Neural progenitor cell (in vitro differentiated cells): ENCODE data around the gene TINAGL1. TPM values are rescaled to one million over a fixed set of nuclear protein-coding genes. Genes with fewer than 3 reads are reported as not detected.

Experiments
- DNase-seq: peaks from one replicate; pipeline ENCODE4 v3.0.0-alpha.2; 2016; ENCODE audit warnings: low spot score
- H2AFZ ChIP-seq: fragments of 200-600 bp; sonication (generic); replicated peaks from 2 replicates; pipeline ENCODE4 v1.6.1; 2016; ENCODE audit warnings: antibody characterized with exemption
- H3F3A ChIP-seq: fragments of 200-600 bp; sonication (generic); 2 replicates; pipeline ENCODE4 v1.6.1; 2016; ENCODE audit warnings: antibody characterized with exemption, low read depth
- H3K27ac ChIP-seq: fragments of 200-600 bp; sonication (generic); 2 replicates; pipeline ENCODE4 v1.5.1; 2016; ENCODE audit warnings: mild to moderate bottlenecking
- H3K27me3 ChIP-seq: fragments of 200-600 bp; sonication (generic); 2 replicates; pipeline ENCODE4 v1.6.1; 2016; ENCODE audit warnings: mild to moderate bottlenecking, moderate library complexity
- H3K36me3 ChIP-seq: fragments of 200-600 bp; sonication (generic); 2 replicates; pipeline ENCODE4 v1.5.1; 2016
- H3K4me1 ChIP-seq: fragments of 200-600 bp; sonication (generic); 2 replicates; pipeline ENCODE4 v1.6.1; 2016; ENCODE audit warnings: mixed run types
- H3K4me2 ChIP-seq: fragments of 200-600 bp; sonication (generic); 2 replicates; pipeline ENCODE4 v1.6.1; 2016
- H3K4me3 ChIP-seq: fragments of 200-600 bp; sonication (generic); 2 replicates; pipeline ENCODE4 v1.5.1; 2016
- H3K79me2 ChIP-seq: fragments of 200-600 bp; sonication (generic); 2 replicates; pipeline ENCODE4 v1.6.1; 2016; ENCODE audit warnings: low read depth
- H3K9ac ChIP-seq: fragments of 200-600 bp; sonication (generic); 2 replicates; pipeline ENCODE4 v1.6.1; 2016
- H3K9me3 ChIP-seq: fragments of 200-600 bp; sonication (generic); 2 replicates; pipeline ENCODE4 v1.5.1; 2016; ENCODE audit warnings: low read depth
- H4K20me1 ChIP-seq: fragments of 200-600 bp; sonication (generic); 2 replicates; pipeline ENCODE4 v1.6.1; 2016; ENCODE audit warnings: low read depth
- H3K27ac Mint-ChIP-seq: 3 replicates; pipeline ENCODE4 v1.8.0; 2021; ENCODE audit warnings: mixed read lengths
- H3K27me3 Mint-ChIP-seq: 2 replicates; pipeline ENCODE4 v1.8.0; 2022; ENCODE audit warnings: low read depth, mild to moderate bottlenecking, inconsistent platforms, moderate library complexity, mixed read lengths; ENCODE audit not compliant: insufficient read depth
- H3K36me3 Mint-ChIP-seq: 3 replicates; pipeline ENCODE4 v1.8.0; 2021; ENCODE audit warnings: mixed read lengths
- H3K4me1 Mint-ChIP-seq: 3 replicates; pipeline ENCODE4 v1.8.0; 2021; ENCODE audit warnings: mixed read lengths
- H3K4me3 Mint-ChIP-seq: 3 replicates; pipeline ENCODE4 v1.8.0; 2021; ENCODE audit warnings: mild to moderate bottlenecking, moderate library complexity, mixed read lengths
- H3K9me3 Mint-ChIP-seq: 3 replicates; pipeline ENCODE4 v1.8.0; 2020; ENCODE audit warnings: mixed read lengths
- CTCF ChIP-seq: fragments of 200-600 bp; sonication (generic); IDR thresholded peaks from 2 replicates; pipeline ENCODE4 v1.5.1; 2017; ENCODE audit warnings: antibody characterized with exemption, mild to moderate bottlenecking
- EZH2 ChIP-seq: fragments of 200-600 bp; sonication (generic); IDR thresholded peaks from 2 replicates; pipeline ENCODE4 v1.6.1; 2017; ENCODE audit warnings: antibody characterized with exemption, mild to moderate bottlenecking, moderate library complexity
- EZH2phosphoT487 ChIP-seq: fragments of 200-600 bp; sonication (generic); IDR thresholded peaks from 2 replicates; pipeline ENCODE4 v1.6.1; 2017; ENCODE audit warnings: antibody characterized with exemption
- total RNA-seq: library from RNA; depleted of rRNA; stranded (reverse); fragments of >200 nt; gene quantifications from 2 replicates; pipeline ENCODE4 v1.2.3, GENCODE V29; 2015; ENCODE audit warnings: low replicate concordance

Gene TINAGL1
- total RNA-seq, 1 donor from 2014 or later: not detected

- Histone ChIP-seq H4K20me1 (no peaks in the 10 kb centered on the region), H3K27me3 (no peaks in the 10 kb centered on the region), H3K4me3 (no peak overlapping the region), H3K4me1 (no peaks in the 10 kb centered on the region), H3K4me2 (no peak overlapping the region), H3K9ac (no peak overlapping the region), H3K9me3 (no peaks in the 10 kb centered on the region), H3K79me2 (no peaks in the 10 kb centered on the region), H2AFZ (no peak overlapping the region), H3F3A (no peaks in the 10 kb centered on the region), H3K36me3 (no peaks in the 10 kb centered on the region), H3K27ac (no peak overlapping the region)
- Mint-ChIP-seq H3K27ac (no peak overlapping the region), H3K27me3 (peaks cover 4% of the 10 kb centered on the region), H3K9me3 (no peaks in the 10 kb centered on the region), H3K36me3 (peaks cover 3% of the 10 kb centered on the region), H3K4me1 (peaks cover 17% of the 10 kb centered on the region), H3K4me3 (no peak overlapping the region)
- DNase-seq: no peak
- TF ChIP-seq EZH2: no peak
Measured at GRCh38 chr1:31624309-31624708, 48.0 kb downstream of the TINAGL1 start.

GRCh38 chr1:31624731-31625514 is 48.6 kb downstream of the TINAGL1 start:
- no peak for TF ChIP-seq EZH2
- no peak for TF ChIP-seq EZH2phosphoT487
- no peak for TF ChIP-seq CTCF
- no peak for DNase-seq
- no peaks in the 10 kb centered on the region for H3K36me3 ChIP-seq
- H3K4me1 ChIP-seq: no peaks in the 10 kb centered on the region
- H3F3A ChIP-seq: no peaks in the 10 kb centered on the region
- H3K4me3 ChIP-seq: no peak overlapping the region
- Mint-ChIP-seq H3K36me3 (peaks cover 3% of the 10 kb centered on the region), H3K9me3 (no peaks in the 10 kb centered on the region), H3K4me1 (peaks cover 17% of the 10 kb centered on the region), H3K27ac (no peak overlapping the region), H3K4me3 (no peak overlapping the region), H3K27me3 (peaks cover 2% of the 10 kb centered on the region)
- no peaks in the 10 kb centered on the region for H3K9me3 ChIP-seq
- H2AFZ ChIP-seq: no peak overlapping the region
- no peaks in the 10 kb centered on the region for H3K27me3 ChIP-seq
- no peak overlapping the region for H3K9ac ChIP-seq
- H3K27ac ChIP-seq: no peak overlapping the region
- H3K4me2 ChIP-seq: no peak overlapping the region
- no peaks in the 10 kb centered on the region for H3K79me2 ChIP-seq
- H4K20me1 ChIP-seq: no peaks in the 10 kb centered on the region

GRCh38 chr1:31625561-31626222 is 49.4 kb downstream of the TINAGL1 start:
- Histone ChIP-seq H3K4me1 (no peaks in the 10 kb centered on the region), H3K9me3 (no peaks in the 10 kb centered on the region), H4K20me1 (no peaks in the 10 kb centered on the region), H3K4me3 (no peak overlapping the region), H3K36me3 (no peaks in the 10 kb centered on the region), H3K27ac (no peak overlapping the region), H2AFZ (no peak overlapping the region), H3K79me2 (no peaks in the 10 kb centered on the region), H3F3A (no peaks in the 10 kb centered on the region), H3K4me2 (no peak overlapping the region), H3K9ac (no peak overlapping the region), H3K27me3 (no peaks in the 10 kb centered on the region)
- Mint-ChIP-seq H3K27me3 (peaks cover 2% of the 10 kb centered on the region), H3K9me3 (no peaks in the 10 kb centered on the region), H3K36me3 (peaks cover 6% of the 10 kb centered on the region), H3K27ac (peak overlapping the region; percentile 42), H3K4me3 (no peak overlapping the region), H3K4me1 (peaks cover 17% of the 10 kb centered on the region)
- TF ChIP-seq EZH2phosphoT487 (no peak), CTCF (no peak), EZH2 (no peak)
- DNase-seq: no peak
